GM21526 (cell line): Measurements from ENCODE around the gene PAPPA.

Experiments
- ATAC-seq: cut with Tn5 transposase; IDR thresholded peaks from one replicate; pipeline ENCODE4 v1.9.1; 2021; ENCODE audit warnings: moderate library complexity; ENCODE audit not compliant: unreplicated experiment, low FRiP score

PAPPA gene

GRCh38 chr9:116437411-116438370 lies 284.1 kb downstream of the PAPPA start:
- ATAC-seq, result no peak

- ATAC-seq, result no peak
Observed at GRCh38 chr9:116442528-116442927, 288.9 kb downstream of the PAPPA start.

- ATAC-seq, result no peak
Observed at GRCh38 chr9:116447934-116448333, 294.3 kb downstream of the PAPPA start.

- no peak for ATAC-seq
Observed at GRCh38 chr9:116448431-116448830, 294.8 kb downstream of the PAPPA start.

GRCh38 chr9:116449949-116450348 lies 296.4 kb downstream of the PAPPA start:
- ATAC-seq, result no peak

GRCh38 chr9:116450378-116451139 lies 297.0 kb downstream of the PAPPA start:
- peak; percentile 86 for ATAC-seq

- no peak for ATAC-seq
Observed at GRCh38 chr9:116451500-116452115, 298.0 kb downstream of the PAPPA start.
